NCI-H460 (cell line): ENCODE results near the gene SOBP. TPM values are rescaled to one million over a fixed set of nuclear protein-coding genes. Genes with fewer than 3 reads are reported as not detected.
"Not testable (repeated sequence)": the region's sequence is repeated elsewhere in the genome, so short reads cannot be mapped to it uniquely, and the experiment has no call there.

ENCODE experiments used
- DNase-seq: peaks from one replicate; pipeline ENCODE4 v3.0.0-alpha.2; 2016; ENCODE audit warnings: low read depth; ENCODE audit errors: extremely low read depth
- polyA plus RNA-seq: library from polyadenylated mRNA; depleted of rRNA; stranded (reverse); fragments of >200 nt; gene quantifications from 2 replicates; pipeline ENCODE4 v1.2.3, GENCODE V29; 2014; cell fraction: nucleus; rRNA removed
- total RNA-seq: library from RNA; depleted of rRNA; stranded (reverse); fragments of >200 nt; shearing (Covaris generic); gene quantifications from 2 replicates; pipeline ENCODE4 v1.2.3, GENCODE V29; 2014; rRNA removed

SOBP gene
- total RNA-seq = 0.59 and 1.6 TPM in 2 replicates
- 0.18 and 1.4 TPM in 2 replicates for polyA plus RNA-seq

GRCh38 chr6:107489636-107490565 lies at the start of gene SOBP:
Gene SOBP, plus strand, starts transcription at chr6:107490117. Its CDS starts 500 bp downstream, at chr6:107490617.
- DNase-seq = no peak

GRCh38 chr6:107440936-107441335 lies 49.0 kb upstream of the SOBP start:
- no peak for DNase-seq

- DNase-seq = no peak
Measured at GRCh38 chr6:107441682-107442081, 48.2 kb upstream of the SOBP start.

- no peak for DNase-seq
Measured at GRCh38 chr6:107442938-107443607, 46.8 kb upstream of the SOBP start.

- DNase-seq = no peak
Measured at GRCh38 chr6:107443608-107444267, 46.2 kb upstream of the SOBP start.

- DNase-seq = no peak
Measured at GRCh38 chr6:107444277-107444676, 45.6 kb upstream of the SOBP start.

GRCh38 chr6:107447663-107448216 lies 42.2 kb upstream of the SOBP start:
- no peak for DNase-seq

GRCh38 chr6:107448776-107449175 lies 41.1 kb upstream of the SOBP start:
- no peak for DNase-seq

GRCh38 chr6:107458672-107459282 lies 31.1 kb upstream of the SOBP start:
- DNase-seq = peak; percentile 0

- peak; percentile 93 for DNase-seq
Measured at GRCh38 chr6:107459283-107460082, 30.4 kb upstream of the SOBP start, which contains the start of gene PDSS2. Gene PDSS2, minus strand, starts transcription at chr6:107459564. Its CDS starts 279 bp downstream, at chr6:107459285.

GRCh38 chr6:107460083-107460631 lies 29.8 kb upstream of the SOBP start:
- no peak for DNase-seq

GRCh38 chr6:107466062-107466461 lies 23.9 kb upstream of the SOBP start:
- DNase-seq = no peak

- no peak for DNase-seq
Measured at GRCh38 chr6:107470364-107470763, 19.6 kb upstream of the SOBP start.

- DNase-seq = no peak
Measured at GRCh38 chr6:107473660-107474059, 16.3 kb upstream of the SOBP start.

- not testable (repeated sequence) for DNase-seq
Measured at GRCh38 chr6:107475360-107475759, 14.6 kb upstream of the SOBP start.

- not testable (repeated sequence) for DNase-seq
Measured at GRCh38 chr6:107475826-107476225, 14.1 kb upstream of the SOBP start.

- DNase-seq = no peak
Measured at GRCh38 chr6:107479089-107479690, 10.7 kb upstream of the SOBP start.

GRCh38 chr6:107485157-107485556 lies 4.8 kb upstream of the SOBP start:
- no peak for DNase-seq
